Neural cell (in vitro differentiated cells): Measurements from ENCODE around the gene CTDSPL. TPM values are rescaled to one million over a fixed set of nuclear protein-coding genes. Genes with fewer than 3 reads are reported as not detected.

Source experiments
- H2AFZ ChIP-seq: fragments of 200-600, 300-800 bp; sonication (generic), shearing (Covaris generic); 2 replicates; pipeline ENCODE4 v1.6.0; 2014; ENCODE audit warnings: low read depth, mild to moderate bottlenecking, antibody characterized with exemption, low read length, moderate library complexity
- H3F3A ChIP-seq: fragments of 200-600 bp; shearing (Covaris generic); 2 replicates; pipeline ENCODE4 v1.6.1; 2016; ENCODE audit warnings: mild to moderate bottlenecking, moderate library complexity, mixed read lengths, antibody characterized with exemption, low read length; ENCODE audit not compliant: insufficient read depth, poor library complexity, severe bottlenecking
- H3K27ac ChIP-seq: fragments of 200-600, 300-800 bp; sonication (generic), shearing (Covaris generic); 2 replicates; pipeline ENCODE4 v1.5.1; 2014; ENCODE audit warnings: mild to moderate bottlenecking, low read length, moderate library complexity
- H3K27me3 ChIP-seq: fragments of 300-800, 200-600 bp; sonication (generic), shearing (Covaris generic); 2 replicates; pipeline ENCODE4 v1.6.0; 2014; ENCODE audit warnings: mild to moderate bottlenecking, low read depth, low read length, moderate library complexity; ENCODE audit not compliant: insufficient read depth
- H3K36me3 ChIP-seq: fragments of 300-800, 200-600 bp; sonication (generic), shearing (Covaris generic); 2 replicates; pipeline ENCODE4 v1.5.1; 2014; ENCODE audit warnings: mild to moderate bottlenecking, antibody characterized with exemption, low read length, moderate library complexity; ENCODE audit not compliant: insufficient read depth
- H3K4me2 ChIP-seq: fragments of 300-800, 200-600 bp; sonication (generic), shearing (Covaris generic); 2 replicates; pipeline ENCODE4 v1.6.0; 2014; ENCODE audit warnings: mild to moderate bottlenecking, low read length
- H3K4me3 ChIP-seq: fragments of 300-800, 200-600 bp; sonication (generic), shearing (Covaris generic); 2 replicates; pipeline ENCODE4 v1.5.1; 2014; ENCODE audit warnings: mild to moderate bottlenecking, low read length, moderate library complexity
- H3K79me2 ChIP-seq: fragments of 200-600 bp; shearing (Covaris generic); replicated peaks from 2 replicates; pipeline ENCODE4 v1.6.0; 2014; ENCODE audit warnings: mild to moderate bottlenecking, low read length, moderate library complexity; ENCODE audit not compliant: insufficient read depth
- H3K9ac ChIP-seq: fragments of 300-800, 200-600 bp; sonication (generic), shearing (Covaris generic); 2 replicates; pipeline ENCODE4 v1.6.1; 2016; ENCODE audit warnings: mild to moderate bottlenecking, low read length, mixed read lengths
- H3K9me2 ChIP-seq: fragments of 200-600 bp; shearing (Covaris generic); 2 replicates; pipeline ENCODE4 v1.6.1; 2016; ENCODE audit warnings: mild to moderate bottlenecking, low read length, mixed read lengths; ENCODE audit not compliant: insufficient read depth
- H3K9me3 ChIP-seq: fragments of 200-600, 300-800 bp; sonication (generic), shearing (Covaris generic); 2 replicates; pipeline ENCODE4 v1.6.1; 2016; ENCODE audit warnings: mild to moderate bottlenecking, mixed run types, low read length, moderate library complexity, mixed read lengths
- H4K20me1 ChIP-seq: fragments of 200-600 bp; shearing (Covaris generic); 2 replicates; pipeline ENCODE4 v1.6.1; 2016; ENCODE audit warnings: mild to moderate bottlenecking, mixed run types; ENCODE audit not compliant: insufficient read depth
- CTCF ChIP-seq: fragments of 450-650 bp; IDR thresholded peaks from 2 replicates; pipeline ENCODE4 v1.5.1; 2014; ENCODE audit warnings: antibody characterized with exemption, mild to moderate bottlenecking, moderate library complexity; ENCODE audit not compliant: poor library complexity, severe bottlenecking
- EP300 ChIP-seq: fragments of 450-650 bp; conservative IDR thresholded peaks from 2 replicates; pipeline ENCODE4 v1.6.1; 2014; ENCODE audit warnings: antibody characterized with exemption, mild to moderate bottlenecking, moderate library complexity; ENCODE audit not compliant: poor library complexity, severe bottlenecking
- EZH2 ChIP-seq: fragments of 200-600, 300-800 bp; shearing (Covaris generic), sonication (generic); IDR thresholded peaks from 2 replicates; pipeline ENCODE4 v1.6.1; 2014; ENCODE audit warnings: antibody characterized with exemption, low read length, borderline replicate concordance, mild to moderate bottlenecking; ENCODE audit not compliant: insufficient read depth, poor library complexity, severe bottlenecking
- MXI1 ChIP-seq: fragments of 450-650 bp; conservative IDR thresholded peaks from 2 replicates; pipeline ENCODE4 v1.6.1; 2014; ENCODE audit warnings: antibody characterized with exemption, mild to moderate bottlenecking; ENCODE audit not compliant: poor library complexity, severe bottlenecking
- POLR2AphosphoS5 ChIP-seq: IDR thresholded peaks from 2 replicates; pipeline ENCODE4 v1.6.1; 2012
- RAD21 ChIP-seq: fragments of 450-650 bp; conservative IDR thresholded peaks from 2 replicates; pipeline ENCODE4 v1.6.1; 2014; ENCODE audit warnings: antibody characterized with exemption, mild to moderate bottlenecking, moderate library complexity
- REST ChIP-seq: IDR thresholded peaks from 2 replicates; pipeline ENCODE4 v1.6.1; 2012; ENCODE audit warnings: borderline replicate concordance
- SMC3 ChIP-seq: fragments of 450-650 bp; conservative IDR thresholded peaks from 2 replicates; pipeline ENCODE4 v1.6.1; 2014; ENCODE audit warnings: antibody characterized with exemption, mild to moderate bottlenecking, moderate library complexity; ENCODE audit not compliant: poor library complexity
- TAF1 ChIP-seq: IDR thresholded peaks from 2 replicates; pipeline ENCODE4 v1.6.1; 2012; ENCODE audit warnings: low read depth
- polyA plus RNA-seq: library from polyadenylated mRNA; depleted of rRNA; stranded (reverse); fragments of >200 nt; gene quantifications from 2 replicates; pipeline ENCODE4 v1.2.3, GENCODE V29; 2014

Gene CTDSPL
- polyA plus RNA-seq, 1 donor from 2014 or later, result 17.0 TPM

DNA sequence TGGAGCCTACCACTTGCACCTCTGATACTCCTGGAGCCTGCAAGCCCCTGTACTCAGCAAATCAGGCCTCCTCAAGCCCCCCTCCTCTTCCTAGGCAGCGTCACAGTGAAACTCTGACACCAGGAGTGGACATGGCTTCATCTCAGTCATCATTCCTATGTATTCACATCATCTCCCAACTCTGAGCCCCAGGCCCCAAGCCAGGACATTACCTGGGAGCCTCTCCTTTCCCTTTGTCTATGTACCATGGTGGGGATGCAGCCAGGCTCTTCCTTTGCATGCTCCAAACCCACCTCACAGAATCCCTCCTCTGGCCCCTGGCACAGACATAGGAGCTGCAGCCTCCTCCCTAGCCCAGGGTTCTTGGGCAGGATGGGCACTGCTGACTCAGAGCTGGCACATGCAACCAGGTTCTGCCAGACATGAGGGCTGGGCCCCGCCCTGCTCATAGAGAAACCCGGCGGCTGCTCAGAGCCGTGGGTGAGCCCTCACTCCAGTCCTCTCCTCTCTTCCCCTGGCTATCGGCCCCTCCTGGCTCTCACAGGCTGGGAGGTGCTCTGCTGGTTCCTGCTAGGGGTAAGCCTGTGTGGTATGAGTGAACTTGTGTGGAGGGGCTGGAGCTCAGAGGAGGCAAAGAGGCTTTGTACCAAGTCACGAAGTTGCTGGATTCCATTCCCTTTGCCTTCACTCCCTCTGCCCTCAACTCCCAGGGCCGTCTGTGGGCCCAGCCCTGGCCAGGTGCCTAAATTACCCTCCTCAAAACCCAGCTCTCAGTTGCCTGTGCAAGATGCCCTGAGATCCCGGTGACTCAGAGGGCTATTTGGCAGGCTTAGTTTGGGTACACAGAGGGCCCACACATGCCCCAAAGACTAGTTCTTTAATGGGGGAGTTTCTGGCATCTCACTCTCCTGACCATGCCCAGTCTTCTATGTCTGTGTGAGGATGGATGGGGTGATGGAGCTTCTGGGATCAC is 169.6 kb downstream of the CTDSPL start:
- H3F3A ChIP-seq, result no peaks in the 10 kb centered on the region
- no peak overlapping the region for H3K4me3 ChIP-seq
- H3K9ac ChIP-seq, result no peak overlapping the region
- no peak for TF ChIP-seq TAF1
- no peak for TF ChIP-seq EP300
- no peak for TF ChIP-seq REST
- no peak for TF ChIP-seq CTCF
- no peak for TF ChIP-seq EZH2
- TF ChIP-seq POLR2AphosphoS5, result no peak
- TF ChIP-seq SMC3, result no peak
- TF ChIP-seq MXI1, result no peak
- TF ChIP-seq RAD21, result no peak
- H3K4me2 ChIP-seq, result no peak overlapping the region
- H3K36me3 ChIP-seq, result no peaks in the 10 kb centered on the region
- H2AFZ ChIP-seq, result no peak overlapping the region
- H4K20me1 ChIP-seq, result no peaks in the 10 kb centered on the region
- no peaks in the 10 kb centered on the region for H3K79me2 ChIP-seq
- H3K9me3 ChIP-seq, result no peaks in the 10 kb centered on the region
- no peaks in the 10 kb centered on the region for H3K9me2 ChIP-seq
- peaks cover 24% of the 10 kb centered on the region for H3K27me3 ChIP-seq
- H3K27ac ChIP-seq, result no peak overlapping the region

- TF ChIP-seq MXI1, result no peak
- TF ChIP-seq RAD21, result no peak
- TF ChIP-seq EP300, result no peak
- TF ChIP-seq TAF1, result no peak
- TF ChIP-seq SMC3, result no peak
- no peak for TF ChIP-seq CTCF
- no peak for TF ChIP-seq EZH2
- TF ChIP-seq REST, result no peak
- TF ChIP-seq POLR2AphosphoS5, result no peak
- Histone ChIP-seq H3K9me2 (no peaks in the 10 kb centered on the region), H3K9ac (no peak overlapping the region), H3F3A (no peaks in the 10 kb centered on the region), H2AFZ (no peak overlapping the region), H3K9me3 (no peaks in the 10 kb centered on the region), H3K27ac (no peak overlapping the region), H3K4me3 (no peak overlapping the region), H3K79me2 (no peaks in the 10 kb centered on the region), H3K27me3 (peaks cover 24% of the 10 kb centered on the region), H4K20me1 (no peaks in the 10 kb centered on the region), H3K36me3 (no peaks in the 10 kb centered on the region), H3K4me2 (no peak overlapping the region)
Observed at GRCh38 chr3:38032328-38032865, 170.7 kb downstream of the CTDSPL start.
